Left forelimb (tissue), 1 donor: Measurements from ENCODE around the gene PRKG1.
"Not testable (repeated sequence)": the region's sequence is repeated elsewhere in the genome, so short reads cannot be mapped to it uniquely, and the experiment has no call there.

Experiments
- DNase-seq: peaks from one replicate; pipeline ENCODE4 v3.0.0-alpha.2; 2018; ENCODE audit warnings: low spot score

PRKG1 gene

DNA sequence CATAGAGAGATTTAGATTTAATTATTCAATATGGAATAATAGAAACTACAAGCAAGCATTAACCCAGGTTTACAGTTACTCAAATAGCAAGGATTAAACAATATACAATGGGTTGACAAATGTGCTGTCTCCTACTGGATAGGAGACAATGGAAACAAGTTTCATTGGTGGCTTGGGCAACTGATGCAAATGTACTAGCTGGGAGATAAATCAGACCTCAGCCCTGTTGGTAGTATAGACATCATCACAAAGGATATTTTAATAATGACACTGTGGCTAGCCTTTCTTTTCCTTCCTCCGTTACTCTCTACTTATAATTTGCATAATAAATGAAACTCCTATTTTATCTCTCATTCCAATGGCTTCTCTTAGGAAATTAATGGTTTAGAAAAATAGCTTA lies 1143.2 kb downstream of the PRKG1 start:
- DNase-seq, result no peak

DNA sequence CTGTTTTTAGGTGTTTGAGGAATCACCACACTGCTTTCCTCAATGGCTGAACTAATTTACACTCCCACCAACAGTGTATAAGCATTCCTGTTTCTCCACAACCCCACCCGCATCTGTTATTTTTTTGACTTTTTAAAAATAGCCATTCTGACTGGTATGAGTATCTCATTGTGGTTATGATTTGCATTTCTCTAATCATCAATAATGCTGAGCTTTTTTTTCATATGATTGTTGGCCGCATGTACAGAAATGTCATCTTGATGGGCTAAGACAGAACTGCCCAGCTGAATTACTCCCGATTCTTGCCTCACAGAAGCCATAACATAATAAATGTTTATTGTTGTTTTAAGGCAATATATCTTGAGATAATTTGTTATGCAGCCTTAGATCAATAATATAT lies 1146.7 kb downstream of the PRKG1 start:
- DNase-seq, result no peak

GRCh38 chr10:52221923-52222322 lies 1147.6 kb downstream of the PRKG1 start:
- DNase-seq, result no peak

GRCh38 chr10:52226197-52226847 lies 1152.0 kb downstream of the PRKG1 start:
- no peak for DNase-seq

DNA sequence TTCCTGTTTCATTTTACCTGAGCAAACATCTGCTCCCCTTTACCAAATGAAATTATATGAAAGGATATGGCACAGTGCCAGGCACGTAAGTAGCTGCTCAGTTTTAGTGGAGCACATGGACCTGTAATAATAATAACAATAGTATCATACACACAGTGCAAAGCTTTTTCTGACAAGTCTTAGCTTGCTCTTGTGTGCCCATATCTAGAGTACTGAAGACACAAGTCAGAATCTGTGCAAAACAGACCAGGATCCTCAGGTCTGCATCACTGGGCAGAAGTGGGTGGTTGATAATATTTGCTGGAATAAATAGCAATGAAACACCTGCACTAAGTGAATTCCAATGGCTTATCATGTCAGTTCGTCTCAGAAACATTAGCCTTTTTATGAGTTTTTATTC lies 1154.3 kb downstream of the PRKG1 start:
- DNase-seq, result no peak

- no peak for DNase-seq
These were observed 1155.1 kb downstream of the PRKG1 start for GRCh38 chr10:52229291-52229931.

- DNase-seq, result no peak
These were observed 1158.5 kb downstream of the PRKG1 start for GRCh38 chr10:52232561-52233350.

- not testable (repeated sequence) for DNase-seq
These were observed 1159.2 kb downstream of the PRKG1 start for GRCh38 chr10:52233351-52233991.

DNA sequence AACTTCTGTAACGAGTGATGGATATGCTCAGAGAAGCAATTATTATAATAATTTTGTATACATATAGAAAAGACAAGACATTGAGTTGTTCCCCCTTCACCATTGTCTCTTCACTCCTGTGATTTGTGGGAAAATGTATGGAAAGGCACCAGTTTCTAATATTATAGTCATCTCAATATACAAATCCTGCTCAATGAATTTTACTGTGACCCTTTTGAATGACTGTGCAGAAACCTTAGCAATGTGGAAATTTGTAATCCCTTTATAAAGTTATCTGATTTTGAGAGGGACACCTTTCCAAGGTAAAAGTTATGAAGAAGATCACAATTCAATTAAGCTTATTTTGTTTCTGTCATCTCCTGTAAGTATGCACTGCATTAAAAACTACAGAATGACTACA lies 1165.5 kb downstream of the PRKG1 start:
- no peak for DNase-seq

DNA sequence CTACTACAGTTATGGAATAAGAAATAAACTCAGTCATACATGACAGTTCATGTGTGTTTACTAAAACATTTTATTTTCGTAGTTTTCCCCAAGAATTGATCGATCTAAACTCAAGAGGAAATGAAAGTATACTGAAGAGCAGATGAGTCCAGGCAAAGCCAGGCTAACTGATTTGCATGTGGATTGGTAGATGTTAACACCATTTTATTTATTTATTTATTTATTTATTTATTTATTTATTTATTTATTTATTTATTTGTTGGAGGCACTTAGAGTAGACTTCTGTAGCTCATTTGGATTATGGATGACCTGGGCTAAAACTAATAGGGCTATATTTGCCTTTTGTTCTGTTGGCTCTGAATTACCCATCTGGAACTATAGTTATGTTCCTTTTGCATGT lies 1171.3 kb downstream of the PRKG1 start:
- no peak for DNase-seq

DNA sequence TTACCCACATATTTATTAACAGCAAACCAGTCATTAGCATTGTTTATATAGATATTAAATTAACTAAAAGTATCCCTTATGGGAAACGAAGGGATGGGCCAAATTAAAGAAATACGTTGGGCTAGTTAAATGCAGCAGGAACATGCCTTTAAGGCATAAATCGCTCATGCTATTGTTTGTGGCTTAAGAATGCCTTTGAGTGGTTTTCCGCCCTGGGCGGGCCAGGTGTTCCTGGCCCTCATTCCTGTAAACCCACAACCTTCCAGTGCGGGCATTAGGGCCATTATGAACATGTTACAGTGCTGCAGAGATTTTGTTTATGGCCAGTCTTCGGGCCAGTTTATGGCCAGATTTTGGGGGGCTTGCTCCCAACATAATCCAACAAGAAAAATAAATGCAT lies 1173.6 kb downstream of the PRKG1 start:
- DNase-seq, result not testable (repeated sequence)

DNA sequence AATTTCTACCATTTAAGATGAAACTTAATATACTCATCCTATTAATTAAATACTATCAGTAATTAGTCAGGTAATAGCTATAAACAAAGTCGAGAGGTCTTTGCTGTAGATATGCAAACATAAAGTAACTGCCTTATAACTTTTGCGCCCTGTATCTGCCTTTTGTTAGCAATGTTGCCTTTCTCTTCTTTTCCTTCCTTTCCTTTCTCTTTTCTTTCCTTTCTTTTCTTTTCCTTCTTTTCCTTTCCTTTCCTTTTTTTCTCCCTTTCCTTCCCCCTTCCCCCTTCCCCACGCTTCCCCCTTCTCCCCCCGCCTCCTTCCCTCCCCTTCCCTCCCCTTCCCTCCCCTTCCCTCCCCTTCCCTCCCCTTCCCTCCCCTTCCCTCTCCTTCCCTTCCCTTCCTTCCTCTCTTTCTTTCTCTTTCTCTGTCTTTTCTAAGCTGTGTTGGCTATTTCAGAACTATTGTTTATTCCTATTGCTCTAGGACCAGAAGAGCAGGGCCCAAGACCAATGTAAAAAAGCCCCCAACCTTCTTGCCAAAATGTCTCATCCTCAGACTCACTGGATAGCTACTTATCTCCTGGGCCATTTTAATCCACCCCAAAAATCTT lies 1174.5 kb downstream of the PRKG1 start:
- no peak for DNase-seq

- DNase-seq, result no peak
These were observed 1175.6 kb downstream of the PRKG1 start for GRCh38 chr10:52249850-52250395.

DNA sequence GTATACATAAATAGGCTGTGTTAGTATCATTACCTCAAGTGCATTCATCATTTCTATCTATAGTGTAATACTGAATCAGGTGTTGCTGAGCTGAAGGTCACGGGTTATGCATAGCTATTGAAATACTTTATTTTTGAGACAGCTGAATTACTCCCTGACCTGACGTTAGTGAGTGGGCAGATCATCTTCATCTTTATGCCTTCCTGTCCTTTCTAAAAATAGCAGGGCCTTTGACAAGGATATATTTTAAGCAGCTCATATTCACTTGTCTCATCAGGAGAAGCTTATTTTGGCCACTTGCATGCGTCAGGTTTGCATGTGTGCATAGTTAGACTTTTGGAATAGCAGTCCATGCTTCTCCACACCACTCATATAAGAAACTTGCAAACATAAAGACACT lies 1176.2 kb downstream of the PRKG1 start:
- no peak for DNase-seq

- DNase-seq, result no peak
These were observed 1178.0 kb downstream of the PRKG1 start for GRCh38 chr10:52252307-52252706.

- no peak for DNase-seq
These were observed 1182.8 kb downstream of the PRKG1 start for GRCh38 chr10:52256832-52257691.

- no peak for DNase-seq
These were observed 1183.4 kb downstream of the PRKG1 start for GRCh38 chr10:52257692-52258075.

DNA sequence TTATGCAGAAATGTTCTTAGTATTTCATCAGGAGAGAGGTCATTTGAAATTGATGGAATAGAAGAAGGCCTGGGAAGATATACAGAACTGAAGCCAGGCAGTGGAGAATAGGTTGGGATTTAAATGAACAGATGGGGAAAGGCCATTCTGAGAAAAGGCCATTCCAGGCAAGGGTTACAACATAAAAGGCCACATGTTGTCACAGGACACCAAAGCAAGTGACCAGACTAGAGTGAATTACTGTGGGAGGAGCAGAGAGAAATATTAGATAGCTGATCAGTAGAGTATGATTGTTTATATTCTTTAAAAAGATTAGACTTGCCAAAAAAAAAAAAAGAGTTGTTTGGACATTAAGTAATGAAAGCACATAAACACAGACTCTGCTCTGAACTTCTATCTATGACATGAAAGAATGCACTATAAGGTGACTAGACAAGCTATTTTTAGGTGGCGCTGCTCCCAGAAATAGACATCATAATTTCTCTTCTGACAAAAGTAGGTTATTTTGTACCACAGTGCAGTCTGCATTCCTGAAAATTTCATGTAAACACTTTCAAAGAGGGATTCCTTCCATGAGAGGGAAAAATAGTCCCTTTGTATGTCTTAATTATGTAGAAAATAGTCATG lies 1184.6 kb downstream of the PRKG1 start:
- DNase-seq, result no peak

- DNase-seq, result no peak
These were observed 1185.1 kb downstream of the PRKG1 start for GRCh38 chr10:52259426-52259812.

- no peak for DNase-seq
These were observed 1187.1 kb downstream of the PRKG1 start for GRCh38 chr10:52261362-52261761.
